NCI-H1436 treated with DMSO at 0.1 percent for 48 hours (cell line): ENCODE data around the gene NEK7.
"Not testable (repeated sequence)": the region's sequence is repeated elsewhere in the genome, so short reads cannot be mapped to it uniquely, and the experiment has no call there.

Experiments
- DNase-seq: peaks from one replicate; lab custom pipeline; 2025; lab: John Stamatoyannopoulos, UW

The NEK7 gene

DNA sequence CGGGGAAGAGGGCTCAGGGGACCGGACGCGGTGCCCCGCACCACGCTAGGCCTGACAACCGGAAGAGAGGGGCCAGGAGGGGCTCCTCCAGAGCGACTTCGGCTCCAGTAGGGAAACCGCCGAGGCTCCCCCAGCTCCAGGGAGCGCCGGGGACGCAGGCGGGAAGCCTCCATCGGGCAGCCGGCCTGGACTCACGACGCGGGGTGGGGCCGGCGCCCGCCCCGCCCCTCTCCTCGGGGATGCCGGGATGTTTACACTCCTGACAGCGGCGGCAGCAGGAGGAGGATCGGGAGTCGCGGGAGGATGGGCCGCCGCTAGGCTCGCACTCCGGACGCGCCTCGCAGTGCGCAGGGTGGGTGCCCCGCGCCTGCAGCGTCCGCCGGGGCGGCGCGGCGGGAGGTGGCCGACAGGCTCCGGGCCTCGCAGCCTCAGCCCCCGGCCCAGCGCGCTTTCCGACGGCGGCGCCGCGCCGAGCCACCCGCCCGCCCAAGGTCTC is at the start of gene NEK7:
Gene NEK7 (plus strand): TSS at position 254 of the 496 bp plus-strand sequence. CDS start 75,583 bp downstream, outside the sequence.
- peak; percentile 64 for DNase-seq

DNA sequence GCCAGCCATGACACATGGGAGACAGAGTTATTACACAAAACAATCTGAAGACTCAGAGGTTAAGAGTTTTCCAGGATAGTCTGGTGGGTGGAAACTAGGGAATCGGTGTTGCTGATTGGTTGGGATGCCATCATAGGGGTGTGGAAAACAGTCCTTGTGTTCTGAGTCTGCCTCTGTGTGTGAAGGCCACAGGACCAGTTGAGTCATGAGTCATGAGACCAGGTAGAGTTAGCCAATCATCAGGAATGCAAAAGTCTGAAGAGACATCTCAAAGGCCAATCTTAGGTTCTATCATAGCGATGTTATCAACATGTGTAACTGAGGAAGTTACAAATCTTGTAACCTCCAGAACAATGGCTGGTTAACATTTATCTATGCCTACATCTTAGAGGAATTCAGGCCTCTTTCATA is 49.7 kb upstream of the NEK7 start:
- DNase-seq = no peak

DNA sequence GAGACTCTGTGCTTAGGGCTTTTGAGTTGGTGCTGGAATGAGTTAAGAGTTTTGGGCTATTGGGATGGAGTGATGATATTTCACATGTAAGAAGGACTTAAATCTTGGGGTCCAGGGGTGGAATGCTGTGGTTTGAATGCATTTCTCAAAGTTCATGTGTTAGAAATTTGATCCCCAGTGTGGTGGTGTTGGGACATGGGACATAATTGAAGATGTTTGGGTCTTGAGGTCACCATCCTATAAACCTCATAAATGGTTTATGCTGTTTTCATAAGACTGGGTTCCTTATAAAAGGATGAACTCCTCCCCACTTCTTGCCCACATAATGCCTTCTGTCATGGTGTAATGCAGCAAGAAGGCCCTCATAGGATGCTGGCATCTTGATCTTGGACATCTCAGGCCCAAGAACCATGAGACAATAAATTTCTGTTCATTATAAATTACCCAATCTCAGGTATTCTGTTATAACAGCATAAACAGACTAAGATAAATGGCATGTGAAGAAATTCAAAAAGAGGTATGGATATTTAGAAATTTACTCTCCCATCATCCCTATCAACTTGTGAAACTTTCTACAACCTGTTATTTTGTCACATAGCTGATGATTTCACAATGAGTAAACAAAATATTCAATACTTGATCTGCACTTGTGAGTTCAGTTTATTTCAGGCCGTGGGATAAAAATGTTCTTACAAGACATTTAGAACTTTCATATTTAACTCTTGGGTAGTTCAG is 48.0 kb upstream of the NEK7 start:
- DNase-seq = no peak

DNA sequence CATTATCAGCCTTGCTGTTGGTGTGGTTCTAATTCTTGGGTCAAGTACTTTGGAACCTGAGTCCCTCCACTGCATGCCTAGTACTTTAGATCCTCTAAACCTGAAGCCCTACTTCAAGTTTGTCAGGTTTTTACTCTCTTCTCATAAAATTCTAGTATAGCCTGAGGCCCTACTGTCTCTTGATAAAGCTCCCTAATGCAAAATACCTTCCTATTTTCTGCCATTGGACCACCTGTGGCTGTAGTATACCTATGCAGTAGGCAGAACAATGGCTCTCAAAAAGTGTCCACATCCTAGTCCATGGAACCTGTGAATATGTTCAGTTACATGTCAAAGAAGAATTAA is 47.5 kb upstream of the NEK7 start:
- no peak for DNase-seq

DNA sequence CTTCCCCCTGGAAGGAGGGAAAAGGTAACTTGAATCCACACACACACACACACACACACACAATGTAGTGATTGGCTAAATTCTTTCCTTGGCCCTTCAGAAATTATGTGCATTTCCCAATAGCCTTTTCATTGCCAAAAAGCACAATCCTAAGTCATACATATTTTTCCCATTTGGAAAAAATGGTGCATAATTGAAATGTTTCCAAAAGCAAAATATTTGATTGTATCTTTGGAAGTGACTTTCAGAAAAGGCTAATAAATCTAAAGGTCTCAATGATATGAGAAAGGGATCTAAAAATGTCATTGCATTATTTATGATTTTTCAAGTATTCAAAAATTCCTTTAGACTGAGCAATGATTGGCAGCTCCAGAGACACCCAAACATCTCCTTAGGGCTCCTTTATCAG is 43.5 kb upstream of the NEK7 start:
- DNase-seq = no peak

DNA sequence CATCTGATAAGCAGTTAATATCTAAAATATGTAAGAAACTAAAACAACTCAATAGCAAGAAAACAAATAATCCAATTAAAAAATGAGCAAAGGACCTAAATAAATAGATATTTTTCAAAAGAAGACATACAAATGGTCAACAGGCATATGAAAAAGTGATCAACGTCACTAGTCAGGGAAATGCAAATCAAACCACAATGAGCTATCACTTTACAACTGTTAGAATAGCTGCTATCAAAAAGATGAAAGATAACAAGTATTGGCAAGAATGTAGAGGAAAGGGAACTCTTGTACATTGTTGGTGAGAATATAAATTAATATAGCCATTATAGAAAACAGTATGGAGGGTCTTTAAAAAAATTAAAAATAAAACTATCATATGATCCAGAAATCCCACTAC is 40.7 kb upstream of the NEK7 start:
- DNase-seq = no peak

DNA sequence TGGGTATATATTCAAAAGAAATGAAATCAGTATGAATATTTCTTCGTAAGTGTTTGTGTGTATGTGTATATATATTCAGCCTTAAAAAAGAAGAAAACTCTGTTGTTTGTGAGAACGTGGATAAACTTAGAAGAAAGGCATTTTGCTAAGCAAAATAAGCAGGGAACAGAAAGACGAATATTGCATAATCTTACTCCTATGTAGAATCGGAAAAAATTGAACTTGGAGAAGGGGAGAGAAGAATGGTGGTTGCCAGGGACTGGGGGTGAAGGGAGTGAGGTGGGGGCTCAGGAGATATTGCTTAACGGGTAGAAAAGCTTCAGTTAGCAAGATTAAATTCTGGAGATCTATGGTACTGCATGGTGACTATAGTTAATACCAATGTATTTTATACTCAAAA is 40.3 kb upstream of the NEK7 start:
- DNase-seq = no peak

DNA sequence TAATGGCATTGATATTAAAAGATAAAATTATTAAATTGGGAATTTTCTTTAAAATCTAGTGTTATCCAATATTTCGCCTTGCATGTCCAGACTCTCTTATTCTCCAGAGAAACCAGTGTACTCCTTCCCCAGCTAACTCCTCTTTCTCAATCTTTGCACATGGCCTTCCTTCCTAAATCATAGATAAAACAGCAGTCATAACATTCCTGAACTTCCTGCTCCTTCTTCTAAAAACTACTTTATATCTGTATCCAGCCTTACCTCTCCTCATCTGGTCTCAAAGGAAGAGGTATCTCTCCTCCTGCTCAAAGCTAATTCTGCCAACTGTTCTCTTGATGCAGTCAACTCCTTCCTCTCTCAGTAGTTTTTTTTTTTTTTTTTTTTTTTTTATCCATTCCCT is 39.5 kb upstream of the NEK7 start:
- no peak for DNase-seq

DNA sequence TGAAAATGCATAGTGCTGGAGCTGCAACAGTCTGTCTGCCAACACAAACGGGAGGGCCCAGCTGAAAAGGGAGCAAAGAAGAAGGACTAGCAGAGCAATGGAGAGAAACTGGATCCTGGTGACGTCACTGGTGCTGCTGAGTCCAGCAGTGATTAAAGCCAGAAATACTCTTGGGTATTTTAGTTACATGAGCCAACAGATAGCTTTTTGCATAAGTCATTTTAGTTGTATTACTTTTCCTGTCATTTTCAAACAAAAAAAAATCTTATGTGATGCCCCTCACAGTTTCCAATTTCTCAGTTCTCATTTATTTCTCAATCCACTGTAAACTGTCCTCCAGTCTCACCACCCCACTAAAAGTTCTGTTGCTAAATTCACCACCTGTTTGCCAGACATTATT is 38.7 kb upstream of the NEK7 start:
- DNase-seq = no peak

DNA sequence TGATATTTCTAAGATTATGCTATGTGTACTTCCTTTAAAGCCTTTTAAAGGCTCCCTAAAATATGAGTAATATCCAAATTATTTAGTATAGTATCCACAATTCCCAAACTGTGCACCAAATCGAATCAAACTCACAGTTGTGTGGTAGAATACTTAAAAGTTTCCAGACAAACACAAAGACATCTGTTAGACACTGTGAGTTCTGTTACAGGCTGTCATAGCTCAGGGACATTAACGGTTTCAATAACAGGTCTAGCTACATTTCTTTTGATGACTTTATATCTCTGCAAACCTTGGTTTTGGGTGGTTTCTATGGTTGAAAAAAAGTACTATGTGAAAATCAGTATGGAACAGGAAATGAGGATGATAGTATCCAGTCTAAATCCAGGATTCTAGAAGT is 36.9 kb upstream of the NEK7 start:
- no peak for DNase-seq

DNA sequence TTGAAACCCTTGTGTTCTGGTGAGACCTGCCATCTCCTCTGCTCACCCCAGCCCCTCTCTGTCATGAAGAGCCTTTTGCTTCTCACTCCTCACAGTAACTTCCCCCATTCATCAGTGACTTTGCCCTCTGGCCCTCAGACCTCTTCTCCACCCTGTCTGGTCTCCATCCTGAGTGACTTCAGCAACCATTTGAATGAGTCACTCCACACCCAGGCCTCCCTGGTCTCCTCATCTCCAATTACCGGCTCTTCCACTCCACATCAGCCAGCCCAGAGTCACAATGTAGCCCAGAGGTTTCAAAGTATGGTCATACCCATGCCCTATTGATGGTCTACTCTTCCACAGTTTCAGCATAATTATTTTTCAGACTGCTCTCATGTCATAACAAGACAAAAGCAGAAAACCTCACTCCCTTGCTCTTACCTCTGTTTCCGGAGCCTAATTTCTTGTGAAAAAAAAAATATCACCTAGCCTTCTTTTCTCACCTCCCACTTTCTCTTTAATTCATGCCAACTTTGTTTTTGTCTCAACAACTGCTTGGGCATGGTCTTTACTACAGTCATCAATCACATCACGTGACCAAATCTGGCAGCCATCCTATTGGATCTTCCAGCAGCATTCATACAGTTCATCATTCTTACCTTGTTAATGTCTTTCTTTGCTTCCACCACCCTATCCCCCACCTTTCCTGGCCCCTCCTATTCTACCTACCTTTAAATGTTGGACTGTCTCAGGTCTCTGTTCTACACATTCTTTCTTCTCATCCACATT is 35.6 kb upstream of the NEK7 start:
- no peak for DNase-seq

DNA sequence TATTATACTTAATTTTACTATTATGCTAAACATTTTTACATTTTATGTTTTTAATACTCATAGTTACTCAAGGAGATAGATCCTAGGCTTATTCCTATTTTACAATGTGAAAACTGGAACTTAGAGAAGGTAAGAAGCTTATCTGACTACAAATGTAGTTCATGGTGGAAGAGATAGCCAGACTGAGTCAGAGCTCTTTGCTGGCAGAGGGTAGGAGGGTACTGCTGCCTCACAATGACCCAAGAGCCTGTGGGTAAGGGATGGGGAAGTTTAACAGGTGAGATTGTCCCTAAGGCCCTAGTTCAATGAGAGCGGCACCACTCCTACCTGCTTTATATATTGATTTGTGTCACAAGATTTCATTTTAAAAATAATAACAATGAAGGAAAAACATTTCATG is 34.1 kb upstream of the NEK7 start:
- no peak for DNase-seq

DNA sequence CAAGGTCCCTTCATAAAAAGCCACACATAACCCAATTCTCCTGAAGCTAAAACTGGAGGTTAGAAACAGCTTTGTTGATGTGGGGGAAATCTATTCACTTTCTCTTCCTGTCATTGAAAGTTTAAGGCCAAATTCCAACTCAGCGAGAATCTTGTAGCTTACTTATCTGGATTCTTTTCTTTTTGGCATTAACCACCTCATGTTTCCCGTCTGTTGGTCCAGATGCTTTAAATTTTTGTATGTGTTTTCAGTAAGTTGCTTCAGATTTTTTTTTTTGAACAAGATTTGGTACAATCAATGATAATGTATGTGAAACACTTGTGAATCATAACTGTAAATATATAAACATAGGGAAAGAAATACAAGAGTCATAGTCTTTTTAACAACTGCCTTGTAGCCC is 33.7 kb upstream of the NEK7 start:
- DNase-seq = no peak

DNA sequence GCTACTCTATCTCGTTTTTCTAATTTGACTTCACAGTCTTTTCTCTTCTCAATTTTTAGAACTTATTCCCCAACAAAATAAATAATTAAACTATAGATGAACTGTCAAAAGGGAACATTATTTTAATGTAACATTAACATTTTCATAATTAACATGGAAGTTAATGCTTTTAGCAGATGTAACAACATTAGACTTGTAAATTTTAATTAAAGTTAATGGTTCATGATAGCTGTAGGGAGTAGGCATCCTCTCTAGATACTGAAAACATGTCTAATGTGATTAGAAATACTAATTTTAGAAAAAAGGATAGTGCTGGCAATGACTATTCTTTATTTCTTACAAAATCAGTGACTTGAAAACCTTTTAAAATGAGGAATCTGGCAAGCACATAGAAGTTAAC is 32.1 kb upstream of the NEK7 start:
- DNase-seq = no peak

DNA sequence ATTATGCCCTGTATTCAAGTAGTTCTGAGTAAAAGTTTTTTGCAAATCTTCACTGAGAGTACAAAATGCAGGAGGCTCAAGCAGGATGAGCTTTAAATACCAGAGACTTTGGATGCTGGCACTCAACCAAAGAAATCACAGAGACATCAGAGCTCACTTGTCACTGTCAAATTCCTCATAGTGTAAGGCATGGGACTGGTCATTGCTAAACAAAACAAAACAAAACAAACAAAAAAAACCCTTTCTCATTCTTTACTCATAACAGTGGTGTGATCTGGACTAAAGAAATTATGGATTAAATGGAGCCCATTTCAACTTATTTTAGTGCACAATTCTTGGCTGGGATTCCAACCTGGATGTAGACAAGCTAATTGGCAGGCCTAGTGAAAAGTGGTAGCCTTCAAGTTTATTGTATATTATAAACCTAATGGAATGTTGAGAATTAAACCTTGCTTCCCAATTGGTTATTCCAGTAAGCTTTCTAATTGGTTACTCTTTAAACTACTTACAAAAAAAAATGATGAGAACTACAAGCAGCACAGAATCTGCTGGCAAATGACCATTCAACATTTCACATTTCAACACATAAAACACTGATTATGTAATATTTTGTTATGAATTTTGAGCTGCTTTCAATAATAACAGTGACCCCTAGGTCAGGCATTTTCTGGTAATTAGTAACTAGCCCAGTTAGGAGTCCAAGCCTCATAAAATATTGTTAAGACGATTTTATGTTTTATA is 30.6 kb upstream of the NEK7 start:
- no peak for DNase-seq

DNA sequence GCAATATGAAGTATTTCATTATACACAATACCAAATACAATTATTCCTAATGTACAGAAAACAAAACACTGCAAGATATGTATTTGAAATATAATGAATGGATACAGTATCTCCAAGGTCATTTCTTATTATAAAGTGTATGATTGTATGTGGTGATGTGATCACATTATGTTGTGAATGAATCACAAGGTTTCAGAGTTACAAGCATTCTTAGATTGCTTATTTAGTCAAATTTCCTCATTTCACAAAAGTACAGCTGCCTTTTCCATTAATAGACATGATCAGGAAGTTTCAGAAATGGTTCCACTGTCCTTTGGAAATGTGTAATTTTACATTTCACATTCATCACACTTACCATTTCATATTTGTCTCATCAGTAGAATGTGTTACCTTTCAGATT is 28.3 kb upstream of the NEK7 start:
- DNase-seq = no peak

DNA sequence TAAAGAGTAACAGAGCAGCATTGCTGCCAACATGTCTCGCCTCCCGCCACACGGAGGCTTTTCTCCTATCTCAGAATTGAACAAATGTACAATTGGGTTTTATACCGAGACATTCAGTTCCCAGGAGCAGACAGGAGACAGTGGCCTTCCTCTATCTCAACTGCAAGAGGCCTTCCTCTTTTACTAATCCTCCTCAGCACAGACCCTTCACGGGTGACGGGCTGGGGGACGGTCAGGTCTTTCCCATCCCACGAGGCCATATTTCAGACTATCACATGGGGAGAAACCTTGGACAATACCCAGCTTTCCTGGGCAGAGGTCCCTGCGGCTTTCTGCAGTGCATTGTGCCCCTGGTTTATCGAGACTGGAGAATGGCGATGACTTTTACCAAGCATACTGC is 26.7 kb upstream of the NEK7 start:
- not testable (repeated sequence) for DNase-seq

DNA sequence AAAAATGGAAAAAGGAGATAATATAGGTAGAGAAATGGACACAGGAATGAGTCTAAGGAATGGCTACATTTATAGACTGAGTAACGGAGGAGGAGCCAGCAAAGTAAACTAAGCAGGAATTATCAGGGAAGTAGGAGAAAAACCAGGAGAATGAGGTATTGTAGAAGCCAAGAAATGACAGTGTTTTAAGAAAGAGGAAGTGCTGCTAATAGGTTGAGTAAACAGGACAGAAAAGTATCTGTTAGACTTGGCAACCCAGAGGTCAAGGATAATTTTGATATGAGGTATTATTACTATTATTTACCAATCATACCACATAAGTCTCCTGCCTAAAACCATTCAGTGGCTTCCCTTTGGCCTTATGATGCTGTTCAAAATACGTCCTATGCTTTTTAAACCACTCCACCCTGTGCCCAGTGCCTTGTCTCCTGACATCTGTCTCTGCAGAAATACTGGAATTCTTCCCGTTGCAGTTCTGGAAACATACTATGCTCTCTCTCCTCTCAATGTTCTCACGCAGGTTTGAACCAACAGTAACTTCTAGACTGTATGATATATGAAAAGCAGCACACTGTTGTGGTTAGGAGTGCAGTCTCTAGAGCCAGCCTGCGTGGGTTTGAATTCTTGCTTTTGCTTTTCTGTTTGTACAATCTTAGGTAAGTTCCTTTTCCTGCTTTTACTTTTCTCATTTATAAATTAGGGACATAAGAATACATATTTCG is 24.6 kb upstream of the NEK7 start:
- DNase-seq = no peak

DNA sequence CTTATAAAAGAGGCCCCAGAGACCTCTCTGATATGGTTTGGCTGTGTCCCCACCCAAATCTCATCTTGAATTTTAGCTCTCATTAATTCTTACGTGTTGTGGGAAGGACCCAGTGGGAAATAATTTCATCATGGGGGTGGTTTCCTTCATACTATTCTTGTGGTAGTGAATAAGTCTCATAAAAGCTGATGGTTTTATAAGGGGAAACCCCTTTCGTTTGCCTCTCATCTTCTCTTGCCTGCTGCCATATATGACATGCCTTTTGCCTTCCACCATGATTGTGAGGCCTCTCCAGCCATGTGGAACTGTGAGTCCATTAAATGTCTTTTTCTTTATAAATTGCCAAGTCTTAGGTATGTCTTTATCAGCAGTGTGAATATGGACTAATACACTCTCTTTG is 22.5 kb upstream of the NEK7 start:
- DNase-seq = no peak

DNA sequence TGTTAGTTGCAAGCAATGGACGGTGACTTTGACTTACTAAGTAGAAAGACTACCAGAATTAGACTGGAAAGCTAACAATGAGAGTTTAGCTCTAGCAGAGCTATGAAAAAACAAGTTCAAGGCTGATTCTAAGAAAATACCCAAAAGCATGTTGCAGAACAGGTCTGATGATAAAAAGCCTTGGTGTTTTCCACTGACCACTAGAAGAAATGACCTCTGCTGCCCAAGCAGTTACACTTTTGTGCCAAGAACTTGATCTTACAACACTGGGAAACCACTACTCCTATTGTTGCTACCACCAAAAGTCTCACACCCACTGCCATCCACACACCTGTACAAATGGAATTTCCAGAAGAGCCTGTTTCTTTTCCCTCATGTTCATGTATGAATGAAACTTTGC is 21.4 kb upstream of the NEK7 start:
- DNase-seq = no peak

DNA sequence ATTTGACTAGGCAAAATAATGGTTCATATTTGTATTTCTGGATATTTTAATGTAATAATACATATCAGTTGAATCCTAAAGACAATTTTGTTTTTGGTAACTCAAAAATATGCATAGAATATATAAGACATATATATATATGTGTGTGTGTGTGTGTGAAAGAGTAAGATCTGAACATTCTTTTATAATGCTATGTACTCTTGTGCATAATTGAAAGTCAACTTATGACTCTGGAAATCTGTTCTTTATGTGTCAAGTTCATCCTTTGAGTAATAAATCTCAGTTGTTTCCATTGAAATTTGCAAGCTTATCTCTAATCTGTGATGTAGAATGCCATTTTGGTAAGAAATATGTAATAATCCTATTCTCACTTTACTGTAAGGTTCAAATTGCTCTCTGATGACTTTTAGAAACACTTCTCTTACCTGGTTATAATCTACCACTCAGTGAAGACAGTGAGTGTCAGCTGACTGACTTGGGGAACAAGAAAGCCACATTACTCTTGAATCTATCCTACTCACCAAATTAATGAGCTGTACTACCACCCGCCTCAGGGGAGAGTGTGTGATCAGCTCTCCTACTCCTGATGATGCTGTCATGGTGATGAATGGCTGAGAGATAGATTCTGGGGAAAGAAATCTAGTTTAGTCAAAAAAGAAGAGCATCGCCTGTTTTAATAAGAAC is 15.0 kb upstream of the NEK7 start:
- no peak for DNase-seq

DNA sequence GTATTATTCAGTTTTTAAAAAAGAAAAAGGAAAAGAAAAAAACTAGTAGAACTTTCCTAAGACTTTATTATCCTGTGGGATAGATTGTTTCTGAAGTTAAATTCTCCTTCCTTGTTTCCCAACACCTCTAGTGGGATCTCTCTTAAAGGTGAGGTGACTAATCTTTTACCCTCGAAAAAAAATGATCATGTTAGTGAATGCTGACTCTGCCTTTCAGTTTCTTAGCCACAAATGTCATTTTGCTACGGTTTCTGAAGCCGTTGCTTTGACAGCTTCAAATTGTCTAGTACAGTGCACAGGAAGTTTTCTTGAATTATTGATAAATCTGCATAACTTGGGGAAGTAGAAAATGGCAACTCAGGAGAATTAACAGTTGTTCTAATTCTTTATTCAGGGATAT is 13.0 kb upstream of the NEK7 start:
- DNase-seq = no peak
